ENCODE data around the gene SOBP.

The SOBP gene

GRCh38 chr6:107496892-107497684 lies 7.2 kb downstream of the SOBP start (continued):
- no peak for TF ChIP-seq ZC3H10 (CRISPR knock-in tag; IDR thresholded peaks at IDR 0.05)
- no peak for TF ChIP-seq ESRRG (CRISPR knock-in tag; IDR thresholded peaks at IDR 0.05)
- TF ChIP-seq, protein P1, sequence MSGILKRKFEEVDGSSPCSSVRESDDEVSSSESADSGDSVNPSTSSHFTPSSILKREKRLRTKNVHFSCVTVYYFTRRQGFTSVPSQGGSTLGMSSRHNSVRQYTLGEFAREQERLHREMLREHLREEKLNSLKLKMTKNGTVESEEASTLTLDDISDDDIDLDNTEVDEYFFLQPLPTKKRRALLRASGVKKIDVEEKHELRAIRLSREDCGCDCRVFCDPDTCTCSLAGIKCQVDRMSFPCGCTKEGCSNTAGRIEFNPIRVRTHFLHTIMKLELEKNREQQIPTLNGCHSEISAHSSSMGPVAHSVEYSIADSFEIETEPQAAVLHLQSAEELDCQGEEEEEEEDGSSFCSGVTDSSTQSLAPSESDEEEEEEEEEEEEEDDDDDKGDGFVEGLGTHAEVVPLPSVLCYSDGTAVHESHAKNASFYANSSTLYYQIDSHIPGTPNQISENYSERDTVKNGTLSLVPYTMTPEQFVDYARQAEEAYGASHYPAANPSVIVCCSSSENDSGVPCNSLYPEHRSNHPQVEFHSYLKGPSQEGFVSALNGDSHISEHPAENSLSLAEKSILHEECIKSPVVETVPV (CRISPR knock-in tag; IDR thresholded peaks at IDR 0.05): no peak
- TF ChIP-seq ISL1 (CRISPR knock-in tag; IDR thresholded peaks at IDR 0.05): no peak
- TF ChIP-seq ARNTL (CRISPR knock-in tag; IDR thresholded peaks at IDR 0.05; ENCODE audit: borderline replicate concordance, low read depth): no peak
- TF ChIP-seq, protein P2, sequence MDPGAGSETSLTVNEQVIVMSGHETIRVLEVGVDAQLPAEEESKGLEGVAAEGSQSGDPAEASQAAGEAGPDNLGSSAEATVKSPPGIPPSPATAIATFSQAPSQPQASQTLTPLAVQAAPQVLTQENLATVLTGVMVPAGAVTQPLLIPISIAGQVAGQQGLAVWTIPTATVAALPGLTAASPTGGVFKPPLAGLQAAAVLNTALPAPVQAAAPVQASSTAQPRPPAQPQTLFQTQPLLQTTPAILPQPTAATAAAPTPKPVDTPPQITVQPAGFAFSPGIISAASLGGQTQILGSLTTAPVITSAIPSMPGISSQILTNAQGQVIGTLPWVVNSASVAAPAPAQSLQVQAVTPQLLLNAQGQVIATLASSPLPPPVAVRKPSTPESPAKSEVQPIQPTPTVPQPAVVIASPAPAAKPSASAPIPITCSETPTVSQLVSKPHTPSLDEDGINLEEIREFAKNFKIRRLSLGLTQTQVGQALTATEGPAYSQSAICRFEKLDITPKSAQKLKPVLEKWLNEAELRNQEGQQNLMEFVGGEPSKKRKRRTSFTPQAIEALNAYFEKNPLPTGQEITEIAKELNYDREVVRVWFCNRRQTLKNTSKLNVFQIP (CRISPR knock-in tag; IDR thresholded peaks at IDR 0.05; ENCODE audit: borderline replicate concordance, low read depth): no peak

DNA sequence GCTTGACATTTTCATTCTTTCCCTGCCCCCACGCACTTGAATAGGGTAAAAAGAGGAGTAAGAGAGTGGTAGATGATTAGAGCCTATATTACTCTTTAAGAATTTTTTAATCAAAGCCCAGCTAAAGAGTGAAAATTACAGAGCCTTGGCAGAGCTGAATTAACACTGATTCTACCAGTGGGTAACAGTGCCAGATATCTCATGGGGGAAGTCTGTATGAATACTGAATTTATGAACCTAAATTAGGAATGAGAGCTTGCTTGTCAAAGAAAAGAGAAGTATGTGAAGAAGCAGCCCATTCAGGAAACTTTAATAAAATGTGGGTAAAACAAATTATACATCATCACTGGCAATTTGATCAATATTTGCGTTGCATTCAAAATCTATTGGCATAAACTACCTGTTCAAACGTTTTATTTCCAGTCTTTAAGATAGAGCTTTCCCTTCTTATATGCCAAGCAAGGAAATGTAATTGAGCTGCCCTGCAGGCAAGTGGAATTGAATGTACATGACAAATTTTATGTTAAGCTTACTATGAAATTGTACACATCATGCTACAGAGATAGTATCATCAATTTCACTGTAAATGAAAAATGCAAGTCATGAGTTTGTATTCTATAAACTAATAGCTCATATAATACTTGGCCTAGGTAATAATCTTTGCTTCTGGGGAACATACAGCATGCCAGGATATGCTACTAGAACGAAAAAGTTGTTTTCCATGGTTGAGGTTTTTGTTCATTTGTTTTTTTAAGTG lies 14.5 kb downstream of the SOBP start:
- TF ChIP-seq SNAI2 (CRISPR knock-in tag; IDR thresholded peaks at IDR 0.05): no peak
- no peak for TF ChIP-seq ZNF565 (CRISPR knock-in tag; conservative IDR thresholded peaks at IDR 0.05; ENCODE audit: low read depth)
- no peak for TF ChIP-seq CSDC2 (CRISPR knock-in tag; IDR thresholded peaks at IDR 0.05)
- TF ChIP-seq GLIS3 (CRISPR knock-in tag; IDR thresholded peaks at IDR 0.05): no peak
- TF ChIP-seq ESRRG (CRISPR knock-in tag; IDR thresholded peaks at IDR 0.05): no peak
- TF ChIP-seq PATZ1 (CRISPR knock-in tag; IDR thresholded peaks at IDR 0.05; ENCODE audit: borderline replicate concordance): no peak
- no peak for TF ChIP-seq BACH2 (CRISPR knock-in tag; IDR thresholded peaks at IDR 0.05; ENCODE audit: borderline replicate concordance)
- TF ChIP-seq RARB (CRISPR knock-in tag; IDR thresholded peaks at IDR 0.05): no peak
- TF ChIP-seq, protein P2 (CRISPR knock-in tag; IDR thresholded peaks at IDR 0.05; ENCODE audit: borderline replicate concordance, low read depth): no peak
- ATAC-seq: no peak

DNA sequence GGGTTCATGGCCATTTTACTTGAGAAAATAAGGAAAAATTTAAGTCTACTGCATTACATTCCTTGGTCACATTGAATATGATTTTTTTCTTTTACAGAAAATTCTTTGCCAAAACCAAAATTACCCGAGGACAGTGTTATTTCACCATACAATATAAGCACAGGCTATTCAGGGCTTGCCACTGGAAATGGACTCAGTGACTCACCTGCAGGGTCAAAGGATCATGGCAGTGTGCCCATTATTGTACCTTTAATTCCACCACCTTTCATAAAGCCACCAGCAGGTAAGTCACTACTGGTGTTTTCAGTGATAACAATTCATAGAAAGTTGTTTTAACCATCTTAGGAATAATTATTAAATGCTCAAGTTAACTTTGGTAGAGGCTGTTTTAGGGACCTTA lies 16.2 kb downstream of the SOBP start:
- no peak for ATAC-seq
- no peak for TF ChIP-seq ZC3H10 (CRISPR knock-in tag; IDR thresholded peaks at IDR 0.05)
- TF ChIP-seq TOX (CRISPR knock-in tag; IDR thresholded peaks at IDR 0.05; ENCODE audit: borderline replicate concordance): no peak
- TF ChIP-seq OSR1 (CRISPR knock-in tag; IDR thresholded peaks at IDR 0.05): no peak
- TF ChIP-seq, protein P1 (CRISPR knock-in tag; IDR thresholded peaks at IDR 0.05): no peak
- TF ChIP-seq TCF4 (CRISPR knock-in tag; IDR thresholded peaks at IDR 0.05; ENCODE audit: borderline replicate concordance): no peak
- no peak for TF ChIP-seq ARNTL (CRISPR knock-in tag; IDR thresholded peaks at IDR 0.05; ENCODE audit: borderline replicate concordance, low read depth)
- TF ChIP-seq CSDC2 (CRISPR knock-in tag; IDR thresholded peaks at IDR 0.05): no peak
- TF ChIP-seq, protein P3, sequence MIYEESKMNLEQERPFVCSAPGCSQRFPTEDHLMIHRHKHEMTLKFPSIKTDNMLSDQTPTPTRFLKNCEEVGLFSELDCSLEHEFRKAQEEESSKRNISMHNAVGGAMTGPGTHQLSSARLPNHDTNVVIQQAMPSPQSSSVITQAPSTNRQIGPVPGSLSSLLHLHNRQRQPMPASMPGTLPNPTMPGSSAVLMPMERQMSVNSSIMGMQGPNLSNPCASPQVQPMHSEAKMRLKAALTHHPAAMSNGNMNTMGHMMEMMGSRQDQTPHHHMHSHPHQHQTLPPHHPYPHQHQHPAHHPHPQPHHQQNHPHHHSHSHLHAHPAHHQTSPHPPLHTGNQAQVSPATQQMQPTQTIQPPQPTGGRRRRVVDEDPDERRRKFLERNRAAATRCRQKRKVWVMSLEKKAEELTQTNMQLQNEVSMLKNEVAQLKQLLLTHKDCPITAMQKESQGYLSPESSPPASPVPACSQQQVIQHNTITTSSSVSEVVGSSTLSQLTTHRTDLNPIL (CRISPR knock-in tag; IDR thresholded peaks at IDR 0.05; ENCODE audit: low read depth): no peak
- TF ChIP-seq, protein P2 (CRISPR knock-in tag; IDR thresholded peaks at IDR 0.05; ENCODE audit: borderline replicate concordance, low read depth): no peak
- no peak for TF ChIP-seq PATZ1 (CRISPR knock-in tag; IDR thresholded peaks at IDR 0.05; ENCODE audit: borderline replicate concordance)

All from SK-N-SH treated with all-trans-retinoic acid at 6 μM for 48 hours (cell line).